Vagina (tissue), 2 donors: Measurements from ENCODE around the gene NPSR1. TPM values are rescaled to one million over a fixed set of nuclear protein-coding genes. Genes with fewer than 3 reads are reported as not detected.

Experiments used
- DNase-seq, 2 donors: peaks; one replicate each; pipeline ENCODE4 v3.0.0-alpha.2; 2017; ENCODE audit errors: extremely low spot score in 2 of 2
- H3K27ac ChIP-seq: fragments of 200-600 bp; sonication (generic); one replicate; pipeline ENCODE4 v1.5.1; 2019
- H3K27me3 ChIP-seq: fragments of 200-600 bp; sonication (generic); one replicate; pipeline ENCODE4 v1.5.1; 2019
- H3K36me3 ChIP-seq, 2 donors: fragments of 200-600 bp; sonication (generic); one replicate each; pipeline ENCODE4 v1.5.1; 2017 to 2019
- H3K4me1 ChIP-seq: fragments of 200-600 bp; sonication (generic); one replicate; pipeline ENCODE4 v1.5.1; 2019
- H3K4me3 ChIP-seq, 2 donors: fragments of 200-600 bp; sonication (generic); 1 replicate in 1 of 2; 2 replicates in 1 of 2; pipeline ENCODE4 v1.5.1; 2016 to 2019
- H3K9me3 ChIP-seq: fragments of 200-600 bp; sonication (generic); one replicate; pipeline ENCODE4 v1.5.1; 2019
- CTCF ChIP-seq, 3 experiments: fragments of 450-650 bp in 2 of 3; fragments of 200-600 bp in 1 of 3; sonication (generic) in 1 of 3; IDR thresholded peaks; one replicate each; pipeline ENCODE4 v1.5.1; 2017 to 2019; ENCODE audit warnings: antibody characterized with exemption in 3 of 3, mild to moderate bottlenecking in 2 of 3, moderate library complexity in 2 of 3
- POLR2A ChIP-seq, 2 donors: fragments of 450-650 bp; IDR thresholded peaks; one replicate each; pipeline ENCODE4 v1.6.1; 2017; ENCODE audit warnings: antibody characterized with exemption in 2 of 2, mild to moderate bottlenecking in 2 of 2, moderate library complexity in 2 of 2
- POLR2AphosphoS5 ChIP-seq, 2 donors: sonication (generic); formaldehyde crosslinking; IDR thresholded peaks; one replicate each; pipeline ENCODE4 v1.9.0; 2017; ENCODE audit warnings: antibody characterized with exemption in 2 of 2, mild to moderate bottlenecking in 2 of 2, low read depth in 1 of 2; ENCODE audit not compliant: insufficient read depth in 1 of 2
- intact Hi-C: fragments of 100-400 bp; cut with DNase I; formaldehyde crosslinking; loops from one replicate; pipeline ENCODE4 v1.15.1; 2023
- total RNA-seq: library from RNA; depleted of rRNA; stranded (reverse); fragments of >200 nt; gene quantifications from one replicate; pipeline ENCODE4 v1.2.3, GENCODE V29; 2016

Gene NPSR1
- total RNA-seq, 1 donor from 2014 or later: not detected

DNA sequence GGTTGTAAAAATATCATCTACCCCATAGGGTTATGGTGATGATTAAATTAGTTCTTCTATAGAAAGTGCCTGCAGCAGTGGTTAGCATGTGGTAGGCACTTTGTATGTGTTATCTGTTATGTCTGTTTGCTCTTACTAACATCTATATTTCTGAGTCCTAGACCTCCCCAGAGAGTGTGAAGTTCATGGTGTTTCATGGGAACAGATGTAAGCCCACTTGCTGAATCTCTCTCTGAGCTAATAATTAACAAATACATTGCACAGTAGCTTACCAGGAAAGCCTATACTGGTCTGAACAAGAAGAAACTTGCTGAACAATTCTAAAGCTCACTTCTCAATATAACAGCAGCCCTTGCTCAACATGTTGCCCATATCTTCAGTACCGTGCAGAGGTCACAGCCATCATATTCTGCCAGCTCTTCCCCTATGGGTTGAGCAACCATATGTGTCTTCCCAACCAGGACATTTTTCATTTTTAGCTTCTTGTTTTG, 100.1 kb downstream of the NPSR1 start:
- H3K27ac ChIP-seq: no peak overlapping the region
- H3K4me1 ChIP-seq: no peaks in the 10 kb centered on the region
- no peak for TF ChIP-seq CTCF (IDR thresholded peaks at IDR 0.05)
- TF ChIP-seq POLR2AphosphoS5 (IDR thresholded peaks at IDR 0.05; ENCODE audit: insufficient read depth in 1 of 2, low read depth in 1 of 2): no peak
- no peaks in the 10 kb centered on the region for H3K36me3 ChIP-seq
- intact Hi-C loops: no loop called here
- H3K4me3 ChIP-seq: no peak overlapping the region
- H3K27me3 ChIP-seq: no peaks in the 10 kb centered on the region
- H3K9me3 ChIP-seq: no peaks in the 10 kb centered on the region
- DNase-seq: no peak

GRCh38 chr7:34759477-34760125, 101.6 kb downstream of the NPSR1 start:
- H3K4me3 ChIP-seq: no peak overlapping the region
- intact Hi-C loops: no loop called here

DNA sequence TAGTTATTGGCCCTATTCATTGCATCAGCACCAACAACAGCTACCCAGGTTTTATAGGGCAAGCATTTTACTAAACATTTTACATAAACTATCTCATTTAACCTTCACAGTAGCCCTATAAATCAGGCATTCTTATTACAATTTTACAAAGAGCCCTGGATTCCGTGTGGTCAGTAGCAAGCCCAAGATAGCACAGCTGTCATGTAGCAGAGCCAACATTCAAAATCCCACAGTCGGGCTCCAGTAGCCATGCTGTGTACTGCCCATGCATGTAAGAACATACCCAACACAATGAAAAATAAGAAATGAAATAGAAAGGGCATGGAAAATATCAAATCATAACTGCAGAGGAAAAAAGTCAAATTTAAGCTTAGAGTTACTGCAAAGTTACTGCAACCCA, 102.3 kb downstream of the NPSR1 start:
- Histone ChIP-seq H3K27me3 (no peaks in the 10 kb centered on the region), H3K36me3 (no peaks in the 10 kb centered on the region), H3K27ac (no peak overlapping the region), H3K4me1 (no peaks in the 10 kb centered on the region), H3K4me3 (no peak overlapping the region), H3K9me3 (no peaks in the 10 kb centered on the region)
- intact Hi-C loops: no loop called here
- TF ChIP-seq POLR2AphosphoS5 (IDR thresholded peaks at IDR 0.05; ENCODE audit: insufficient read depth in 1 of 2, low read depth in 1 of 2) (no peak), CTCF (IDR thresholded peaks at IDR 0.05) (no peak), POLR2A (IDR thresholded peaks at IDR 0.05) (no peak)
- DNase-seq: no peak

More at GRCh38 chr7:34759477-34760125, 101.6 kb downstream of the NPSR1 start:
- H3K9me3 ChIP-seq: no peaks in the 10 kb centered on the region
- no peaks in the 10 kb centered on the region for H3K4me1 ChIP-seq
- no peak for DNase-seq
- no peak for TF ChIP-seq CTCF (IDR thresholded peaks at IDR 0.05)
- TF ChIP-seq POLR2AphosphoS5 (IDR thresholded peaks at IDR 0.05; ENCODE audit: insufficient read depth in 1 of 2, low read depth in 1 of 2): no peak
- no peak for TF ChIP-seq POLR2A (IDR thresholded peaks at IDR 0.05)
- H3K36me3 ChIP-seq: no peaks in the 10 kb centered on the region
- no peak overlapping the region for H3K27ac ChIP-seq
- no peaks in the 10 kb centered on the region for H3K27me3 ChIP-seq

GRCh38 chr7:34761206-34761605, 103.2 kb downstream of the NPSR1 start:
- Histone ChIP-seq H3K4me1 (no peaks in the 10 kb centered on the region), H3K27ac (no peak overlapping the region), H3K27me3 (no peaks in the 10 kb centered on the region), H3K4me3 (no peak overlapping the region), H3K9me3 (no peaks in the 10 kb centered on the region), H3K36me3 (no peaks in the 10 kb centered on the region)
- no peak for TF ChIP-seq POLR2A (IDR thresholded peaks at IDR 0.05)
- no peak for TF ChIP-seq CTCF (IDR thresholded peaks at IDR 0.05)
- TF ChIP-seq POLR2AphosphoS5 (IDR thresholded peaks at IDR 0.05; ENCODE audit: insufficient read depth in 1 of 2, low read depth in 1 of 2): no peak
- intact Hi-C loops: no loop called here
- no peak for DNase-seq

- H3K4me1 ChIP-seq: no peaks in the 10 kb centered on the region
- H3K27ac ChIP-seq: no peak overlapping the region
- H3K36me3 ChIP-seq: no peaks in the 10 kb centered on the region
- no peak overlapping the region for H3K4me3 ChIP-seq
- H3K27me3 ChIP-seq: no peaks in the 10 kb centered on the region
- no peaks in the 10 kb centered on the region for H3K9me3 ChIP-seq
- DNase-seq: no peak
- intact Hi-C loops: no loop called here
- TF ChIP-seq CTCF (IDR thresholded peaks at IDR 0.05) (no peak), POLR2AphosphoS5 (IDR thresholded peaks at IDR 0.05; ENCODE audit: insufficient read depth in 1 of 2, low read depth in 1 of 2) (no peak), POLR2A (IDR thresholded peaks at IDR 0.05) (no peak)
Measured at GRCh38 chr7:34761627-34762026, 103.6 kb downstream of the NPSR1 start.
